Subcutaneous abdominal adipose tissue (tissue), 5 donors: ENCODE measurements around the gene RTN4.
A peak's percentile ranks its signal among the peaks of the same experiment; 100 is the strongest.

ENCODE experiments used
- H3K27ac ChIP-seq: one replicate; pipeline ENCODE4 v1.7.0; 2013; ENCODE audit warnings: low read depth, mild to moderate bottlenecking, inconsistent platforms, low read length, moderate library complexity
- H3K27me3 ChIP-seq, 5 donors: one replicate each; pipeline ENCODE4 v1.7.0; 2013; ENCODE audit warnings: low read length in 5 of 5, inconsistent platforms in 1 of 5; ENCODE audit not compliant: control insufficient read depth in 5 of 5, insufficient read depth in 4 of 5
- H3K36me3 ChIP-seq, 5 donors: one replicate each; pipeline ENCODE4 v1.7.0; 2013; ENCODE audit warnings: low read length in 5 of 5; ENCODE audit not compliant: control insufficient read depth in 5 of 5, insufficient read depth in 5 of 5
- H3K4me1 ChIP-seq, 5 donors: one replicate each; pipeline ENCODE4 v1.7.0; 2013; ENCODE audit warnings: low read length in 5 of 5, mild to moderate bottlenecking in 3 of 5, moderate library complexity in 1 of 5; ENCODE audit not compliant: control insufficient read depth in 5 of 5, insufficient read depth in 5 of 5
- H3K4me3 ChIP-seq, 5 donors: one replicate each; pipeline ENCODE4 v1.7.0; 2013; ENCODE audit warnings: low read length in 5 of 5, low read depth in 1 of 5
- H3K9ac ChIP-seq, 5 donors: one replicate each; pipeline ENCODE4 v1.7.0; 2013; ENCODE audit warnings: low read length in 5 of 5, mild to moderate bottlenecking in 4 of 5, moderate library complexity in 3 of 5
- H3K9me3 ChIP-seq, 5 donors: one replicate each; pipeline ENCODE4 v1.7.0; 2013; ENCODE audit warnings: low read length in 5 of 5; ENCODE audit not compliant: control insufficient read depth in 5 of 5
- donor health status: healthy.
- donor health status: healthy.
- donor health status: healthy.
- donor health status: healthy.
- donor health status: healthy.

The RTN4 gene

DNA sequence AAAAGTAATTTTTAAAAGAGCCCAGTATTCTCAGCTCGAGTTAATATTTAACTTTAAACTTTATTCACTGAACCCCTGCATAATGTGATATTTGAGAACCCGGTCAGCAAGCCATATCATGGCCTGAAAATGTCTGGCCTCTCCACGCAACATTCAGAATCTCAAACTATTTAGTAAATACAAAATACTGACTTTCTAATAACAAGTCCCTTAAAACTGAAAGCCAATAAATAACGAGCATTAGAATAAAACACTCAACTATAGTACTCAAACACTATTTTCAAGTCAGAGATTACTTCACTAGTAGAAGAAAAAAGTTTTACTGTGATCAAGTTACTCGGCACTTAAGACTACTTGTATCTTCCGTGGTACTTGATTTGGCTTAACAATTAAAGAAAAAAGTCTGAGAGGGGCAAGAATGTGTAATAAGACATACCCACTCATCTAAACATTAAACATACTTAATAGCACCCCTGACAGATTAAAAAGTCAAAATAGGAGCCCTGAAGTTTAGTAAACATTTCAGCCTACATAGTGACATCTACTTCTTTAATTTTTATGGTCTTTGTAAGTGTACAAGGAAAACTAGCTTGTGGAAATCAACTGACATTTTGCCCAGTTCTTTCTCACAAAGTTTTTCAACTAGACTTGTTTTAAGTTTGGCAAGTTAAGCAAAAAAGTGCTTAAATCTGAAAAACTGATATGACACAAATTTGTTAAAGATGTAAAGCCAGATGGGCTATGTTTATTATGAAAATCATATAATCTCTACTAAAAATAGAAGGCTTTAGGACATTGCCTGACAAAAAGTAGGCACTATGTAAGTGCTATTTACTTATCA, 38.2 kb downstream of the RTN4 start:
- peak overlapping the region; percentile 79 for H3K27ac ChIP-seq
- H3K9me3 ChIP-seq, result no peaks in the 10 kb centered on the region
- H3K9ac ChIP-seq, result peak overlapping the region in 3 of 5 donors; percentile 19 to 72 (median 56)

DNA sequence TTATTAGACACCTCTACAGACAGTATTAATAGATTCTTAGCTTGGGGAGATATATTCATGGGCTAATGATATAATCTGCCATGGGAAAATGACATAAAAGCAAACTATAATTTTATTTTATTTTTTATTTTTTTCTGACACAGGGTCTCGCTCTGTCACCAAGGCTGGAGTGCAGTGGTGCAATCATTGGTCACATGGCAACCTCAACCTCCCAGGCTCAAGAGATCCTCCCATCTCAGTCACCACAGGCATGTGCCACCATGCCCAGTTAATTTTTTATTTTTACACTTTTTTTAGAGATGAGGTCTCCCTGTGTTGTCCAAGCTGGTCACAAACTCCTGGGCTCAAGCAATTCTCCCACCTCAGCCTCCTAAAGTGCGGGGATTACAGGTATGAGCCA, 39.3 kb downstream of the RTN4 start:
- H3K9ac ChIP-seq, result no peak overlapping the region
- H3K36me3 ChIP-seq, result no peaks in the 10 kb centered on the region
- no peaks in the 10 kb centered on the region for H3K27me3 ChIP-seq
- H3K9me3 ChIP-seq, result no peaks in the 10 kb centered on the region
- H3K27ac ChIP-seq, result peak overlapping the region; percentile 91
- H3K4me3 ChIP-seq, result peak overlapping the region in 1 of 5 donors; percentile 79
- peaks cover 6 to 96% (median 89%) of the 10 kb centered on the region in 5 donors for H3K4me1 ChIP-seq

More for the DNA sequence above, 38.2 kb downstream of the RTN4 start:
- peaks cover 5 to 88% (median 78%) of the 10 kb centered on the region in 5 donors for H3K4me1 ChIP-seq
- H3K4me3 ChIP-seq, result peak overlapping the region in 1 of 5 donors; percentile 20
- H3K36me3 ChIP-seq, result no peaks in the 10 kb centered on the region
- no peaks in the 10 kb centered on the region for H3K27me3 ChIP-seq

DNA sequence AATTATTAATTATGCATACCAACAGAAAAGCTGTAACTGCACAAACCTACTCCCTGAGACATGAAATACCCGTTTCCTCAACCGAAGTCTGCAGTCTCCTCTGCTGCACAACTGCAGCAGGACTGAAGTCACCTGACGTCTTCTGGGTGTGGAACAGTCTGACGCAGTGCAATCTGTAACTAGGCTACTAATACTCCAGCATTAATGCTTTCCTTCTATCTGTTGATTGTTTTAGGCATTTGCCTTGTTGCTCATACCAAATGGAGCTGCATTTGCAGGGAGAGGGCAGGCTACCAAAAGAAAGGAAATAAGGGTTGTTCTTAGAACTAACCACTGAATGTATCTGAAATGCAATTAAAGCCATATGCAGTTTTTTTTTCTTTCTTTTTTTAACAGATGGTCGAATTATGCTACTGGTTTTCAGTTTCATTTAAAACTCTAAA, 40.1 kb downstream of the RTN4 start:
- Histone ChIP-seq H3K27ac (peak overlapping the region; percentile 91), H3K36me3 (no peaks in the 10 kb centered on the region), H3K4me3 (peak overlapping the region; percentile 63 to 79 (median 70)), H3K9me3 (no peaks in the 10 kb centered on the region), H3K27me3 (no peaks in the 10 kb centered on the region), H3K4me1 (peaks cover 6 to 96% (median 94%) of the 10 kb centered on the region in 5 donors), H3K9ac (peak overlapping the region in 4 of 5 donors; percentile 25 to 84 (median 62))

DNA sequence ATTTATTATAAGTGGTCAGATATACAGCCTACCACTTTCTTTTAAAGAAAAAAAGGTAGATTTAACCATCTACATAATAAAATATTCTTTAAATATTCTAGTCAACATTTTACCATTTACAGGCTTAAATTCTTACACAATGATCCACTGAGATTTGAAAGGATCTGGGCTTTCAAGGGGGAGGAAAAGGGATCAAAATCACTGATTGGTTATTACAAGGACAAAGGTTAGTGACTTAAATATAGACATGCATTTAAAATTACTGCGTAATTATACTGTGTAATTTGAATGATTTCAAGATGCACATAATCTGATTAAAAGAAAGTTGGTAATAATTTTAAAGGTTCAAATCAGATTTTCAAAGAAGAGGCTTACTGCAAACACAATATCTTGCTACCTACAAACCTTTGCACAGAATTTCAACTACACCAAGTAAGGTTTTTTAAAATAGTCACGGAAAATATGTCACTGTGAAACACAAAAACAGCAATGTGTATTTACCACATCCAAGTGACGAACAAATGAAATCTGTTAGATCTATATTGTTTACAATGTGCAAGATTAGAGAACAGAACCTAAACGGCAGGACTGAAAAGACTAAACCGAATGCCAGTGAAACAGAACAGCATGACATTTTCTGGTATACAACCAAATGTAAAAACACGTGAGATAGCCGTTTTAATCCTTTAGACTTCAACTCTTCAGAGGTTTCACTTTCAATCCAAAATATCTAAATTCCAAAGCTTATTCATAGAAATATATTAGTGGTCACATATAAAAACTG, 40.8 kb downstream of the RTN4 start:
- no peaks in the 10 kb centered on the region for H3K9me3 ChIP-seq
- peaks cover 6 to 96% (median 94%) of the 10 kb centered on the region in 5 donors for H3K4me1 ChIP-seq
- H3K27me3 ChIP-seq, result no peaks in the 10 kb centered on the region
- peak overlapping the region; percentile 63 to 79 (median 70) for H3K4me3 ChIP-seq
- peak overlapping the region; percentile 20 to 84 (median 56) for H3K9ac ChIP-seq
- H3K36me3 ChIP-seq, result no peaks in the 10 kb centered on the region
- peak overlapping the region; percentile 91 for H3K27ac ChIP-seq

DNA sequence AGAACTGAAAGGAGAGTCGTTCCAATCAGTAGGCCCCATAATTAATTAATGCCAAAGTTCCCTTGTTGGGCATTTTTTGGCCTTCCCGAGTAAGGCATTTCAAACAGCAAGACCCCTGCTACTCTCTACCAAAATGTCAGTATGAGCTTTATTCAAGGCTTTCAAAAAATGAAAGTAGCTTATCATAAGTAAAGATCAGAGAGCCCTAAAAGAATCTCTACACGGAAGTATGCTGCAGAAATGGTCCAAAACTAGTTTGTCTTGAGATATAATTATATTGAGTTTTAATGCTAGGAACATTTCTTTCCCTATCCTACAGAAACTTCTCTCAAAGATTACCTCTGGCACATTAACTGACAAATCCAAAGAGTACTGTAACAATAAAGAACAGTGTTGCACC, 43.9 kb downstream of the RTN4 start:
- H3K4me3 ChIP-seq, result peak overlapping the region in 2 of 5 donors; percentile 50 to 51
- H3K27ac ChIP-seq, result peak overlapping the region; percentile 91
- peak overlapping the region in 2 of 5 donors; percentile 37 to 60 for H3K9ac ChIP-seq
- H3K27me3 ChIP-seq, result no peaks in the 10 kb centered on the region
- no peaks in the 10 kb centered on the region for H3K9me3 ChIP-seq
- peaks cover 6 to 82% (median 73%) of the 10 kb centered on the region in 5 donors for H3K4me1 ChIP-seq
- H3K36me3 ChIP-seq, result no peaks in the 10 kb centered on the region

DNA sequence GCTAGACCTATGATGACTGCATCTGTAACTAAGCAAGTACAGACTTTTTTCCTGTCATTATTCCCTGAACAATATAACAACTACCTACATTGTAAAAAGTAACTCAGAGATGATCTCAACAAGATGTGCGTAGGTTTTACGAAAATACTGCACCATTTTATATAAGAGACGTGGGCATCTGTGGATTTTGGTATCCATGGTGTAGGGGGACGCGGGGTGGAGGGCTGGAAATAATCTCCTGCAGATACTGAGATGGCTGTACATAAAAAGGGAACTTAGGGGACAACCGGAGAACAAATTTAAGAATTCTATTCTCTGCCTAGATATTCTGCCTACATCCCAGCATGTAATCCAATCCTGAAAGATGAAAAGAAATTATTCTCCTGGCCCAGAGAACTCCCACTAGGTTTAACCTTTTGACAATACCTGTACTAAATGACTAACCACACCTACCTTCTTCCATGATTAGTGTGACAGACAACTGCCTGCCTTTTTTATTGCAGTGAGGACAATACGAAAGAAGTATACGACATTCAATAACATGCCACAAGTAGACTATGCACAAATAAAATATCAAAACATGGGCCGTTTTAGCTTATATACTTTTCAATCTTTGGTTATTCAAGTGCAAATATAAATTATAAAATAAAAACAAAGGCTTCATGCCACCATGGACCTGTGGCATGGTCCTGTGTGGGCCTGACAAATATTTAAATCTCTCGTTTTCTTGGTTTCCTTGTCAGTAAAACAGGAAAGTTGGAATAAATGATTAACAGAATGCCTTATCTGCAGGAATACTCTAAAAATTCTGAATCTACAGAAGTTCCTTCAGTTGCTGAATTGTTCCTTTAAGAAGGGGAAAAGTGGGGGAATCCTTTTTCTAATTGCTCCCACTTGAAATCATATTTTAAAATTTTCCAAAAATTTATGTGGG, 46.3 kb downstream of the RTN4 start:
- H3K9me3 ChIP-seq, result no peaks in the 10 kb centered on the region
- no peaks in the 10 kb centered on the region for H3K27me3 ChIP-seq
- no peaks in the 10 kb centered on the region for H3K36me3 ChIP-seq
- no peak overlapping the region for H3K9ac ChIP-seq
- H3K4me3 ChIP-seq, result no peak overlapping the region
- H3K27ac ChIP-seq, result no peak overlapping the region
- H3K4me1 ChIP-seq, result peaks cover 7 to 79% (median 65%) of the 10 kb centered on the region in 5 donors

DNA sequence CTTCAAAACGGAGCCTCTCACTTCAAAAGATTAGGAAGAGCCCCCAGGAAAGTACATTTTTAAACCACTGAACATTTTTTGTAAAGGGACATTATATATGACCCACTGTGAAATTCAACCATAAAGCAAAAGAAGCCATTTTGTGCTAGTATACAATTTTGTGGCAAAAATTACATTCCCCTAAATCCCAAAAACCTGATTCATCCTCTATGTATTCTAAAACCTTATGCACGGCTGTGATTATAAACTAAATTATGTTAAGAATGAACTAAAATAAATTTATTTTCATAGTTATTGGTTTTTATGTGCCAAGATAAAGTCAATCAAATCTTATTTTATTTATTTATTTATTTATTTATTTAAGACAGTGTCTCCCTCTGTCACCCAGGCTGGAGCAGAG, 48.5 kb downstream of the RTN4 start:
- Histone ChIP-seq H3K27ac (peak overlapping the region; percentile 9), H3K36me3 (no peaks in the 10 kb centered on the region), H3K4me1 (peaks cover 4 to 79% (median 57%) of the 10 kb centered on the region in 5 donors)

DNA sequence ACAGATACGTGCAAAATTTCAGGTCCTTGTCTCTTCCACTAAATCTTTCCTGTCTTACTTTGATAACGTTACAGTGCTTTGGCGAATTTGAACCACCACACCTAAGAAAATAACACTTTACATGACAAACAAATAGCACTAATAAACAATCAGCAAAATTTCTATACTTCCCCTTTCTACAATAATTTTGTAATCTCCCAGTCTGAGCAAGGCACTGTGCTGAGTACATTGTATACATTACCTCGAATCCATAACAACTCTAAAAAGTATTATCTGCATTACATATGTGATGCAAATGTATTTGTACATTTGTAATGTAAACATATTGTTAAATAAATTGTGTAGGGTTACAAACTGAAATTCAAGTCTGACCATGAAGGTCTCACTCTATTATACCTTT, 49.9 kb downstream of the RTN4 start:
- no peaks in the 10 kb centered on the region for H3K36me3 ChIP-seq
- H3K4me3 ChIP-seq, result no peak overlapping the region
- peak overlapping the region; percentile 58 for H3K27ac ChIP-seq
- H3K27me3 ChIP-seq, result no peaks in the 10 kb centered on the region
- H3K9ac ChIP-seq, result peak overlapping the region in 1 of 5 donors; percentile 8
- peaks cover 4 to 74% (median 47%) of the 10 kb centered on the region in 5 donors for H3K4me1 ChIP-seq
- H3K9me3 ChIP-seq, result no peaks in the 10 kb centered on the region

More for the DNA sequence above, 48.5 kb downstream of the RTN4 start:
- Histone ChIP-seq H3K9ac (no peak overlapping the region), H3K9me3 (no peaks in the 10 kb centered on the region), H3K27me3 (no peaks in the 10 kb centered on the region), H3K4me3 (no peak overlapping the region)

DNA sequence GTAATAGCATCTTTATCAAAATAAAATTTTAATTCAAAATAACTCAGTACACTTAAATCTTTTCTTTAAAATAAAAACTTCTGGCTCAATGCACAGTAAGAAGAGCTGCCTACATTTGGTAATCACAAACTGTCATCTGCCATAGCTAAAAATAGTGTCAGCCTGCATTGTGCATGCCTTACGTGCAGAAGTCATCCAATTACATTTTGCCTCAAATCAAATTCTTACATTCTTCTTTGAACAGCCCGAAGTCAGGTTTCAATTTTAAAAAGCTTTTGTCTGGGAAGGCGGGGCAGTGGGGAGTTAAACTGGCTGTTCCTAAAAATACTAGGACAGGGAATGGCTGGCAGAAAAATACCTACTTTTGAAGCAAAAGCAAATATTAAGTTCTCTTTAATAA, 51.1 kb downstream of the RTN4 start:
- Histone ChIP-seq H3K27me3 (no peaks in the 10 kb centered on the region), H3K9ac (peak overlapping the region in 1 of 5 donors; percentile 53), H3K36me3 (no peaks in the 10 kb centered on the region), H3K4me3 (peak overlapping the region in 1 of 5 donors; percentile 20), H3K9me3 (no peaks in the 10 kb centered on the region), H3K4me1 (peaks cover 4 to 72% (median 37%) of the 10 kb centered on the region in 5 donors), H3K27ac (peak overlapping the region; percentile 61)
